GM19351 (cell line): ENCODE results near the gene MOB1B.
"Not testable (repeated sequence)": the region's sequence is repeated elsewhere in the genome, so short reads cannot be mapped to it uniquely, and the experiment has no call there.

Source experiments
- ATAC-seq: cut with Tn5 transposase; IDR thresholded peaks from one replicate; pipeline ENCODE4 v1.9.1; 2021; ENCODE audit warnings: mild to moderate bottlenecking, moderate library complexity; ENCODE audit not compliant: unreplicated experiment

The MOB1B gene

DNA sequence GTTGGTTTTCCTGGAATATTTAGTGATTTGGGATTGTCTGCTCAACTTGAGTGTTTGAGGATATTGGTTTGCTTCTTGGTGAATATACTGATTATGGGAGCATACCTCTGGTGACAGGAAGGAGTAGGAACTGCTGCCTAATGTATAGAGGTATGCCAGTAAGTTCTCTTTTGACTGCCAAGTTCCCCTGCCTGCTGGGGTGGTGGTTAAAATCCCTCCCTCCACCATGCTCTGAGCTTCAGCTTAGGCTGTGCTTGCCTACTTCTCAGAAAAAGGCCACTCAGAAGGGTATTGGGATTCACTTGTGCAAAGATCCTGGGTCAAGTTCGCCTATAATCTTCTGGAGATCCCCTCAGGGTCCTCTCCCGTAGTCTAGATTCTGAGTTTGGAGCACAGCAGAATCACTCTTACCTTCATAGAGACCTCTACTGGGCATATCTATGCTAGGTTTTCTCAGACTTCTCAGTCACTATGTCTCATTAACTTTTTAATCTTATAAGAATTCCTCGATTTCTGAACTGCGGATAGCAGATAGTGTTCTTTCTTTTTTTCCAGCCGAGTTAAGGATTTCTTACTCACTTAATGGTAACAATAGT lies 46.6 kb downstream of the MOB1B start:
- no peak for ATAC-seq

DNA sequence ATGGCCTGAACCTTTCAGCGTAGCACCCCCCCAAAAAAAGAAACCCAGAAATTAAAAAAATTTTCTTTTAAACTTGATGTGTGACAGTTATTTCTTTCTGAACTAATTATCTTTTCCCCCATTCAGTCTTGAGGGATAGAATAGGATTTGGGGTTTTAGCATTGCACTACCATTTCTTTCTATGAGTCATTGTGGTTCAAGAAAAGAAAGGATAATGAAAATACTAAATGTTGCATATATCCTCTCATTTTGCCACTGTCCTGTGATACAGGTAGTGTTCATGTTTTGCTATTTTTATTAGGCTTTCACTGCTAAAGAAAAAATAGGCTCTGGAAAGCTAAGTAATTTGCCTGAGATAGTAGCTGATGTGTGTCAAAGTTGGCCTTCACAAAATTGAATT lies 51.9 kb downstream of the MOB1B start:
- ATAC-seq: no peak

GRCh38 chr4:70956549-70957210 lies 54.5 kb downstream of the MOB1B start:
- ATAC-seq: no peak

- no peak for ATAC-seq
Observed at GRCh38 chr4:70958681-70959080, 56.5 kb downstream of the MOB1B start.

- no peak for ATAC-seq
Observed at GRCh38 chr4:70969076-70969475, 66.9 kb downstream of the MOB1B start.

DNA sequence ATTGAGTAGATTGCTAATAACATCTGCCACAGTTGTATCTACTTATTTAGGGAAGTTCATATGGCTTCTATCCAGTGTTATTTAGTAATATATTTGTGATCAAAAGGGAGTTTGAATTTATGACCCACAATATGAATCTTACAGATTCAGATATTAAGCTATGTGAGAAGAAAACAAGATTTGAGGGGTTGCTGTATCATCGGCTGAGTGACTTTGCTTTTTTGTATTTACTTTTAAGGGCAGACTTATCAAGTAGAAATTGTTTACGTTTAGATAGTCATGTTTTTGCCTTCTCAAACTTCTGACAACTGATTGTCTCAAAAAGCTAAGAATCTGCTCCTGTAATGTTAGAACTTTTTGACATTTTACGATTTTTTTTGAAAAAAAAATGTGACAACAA lies 74.1 kb downstream of the MOB1B start:
- ATAC-seq: no peak

DNA sequence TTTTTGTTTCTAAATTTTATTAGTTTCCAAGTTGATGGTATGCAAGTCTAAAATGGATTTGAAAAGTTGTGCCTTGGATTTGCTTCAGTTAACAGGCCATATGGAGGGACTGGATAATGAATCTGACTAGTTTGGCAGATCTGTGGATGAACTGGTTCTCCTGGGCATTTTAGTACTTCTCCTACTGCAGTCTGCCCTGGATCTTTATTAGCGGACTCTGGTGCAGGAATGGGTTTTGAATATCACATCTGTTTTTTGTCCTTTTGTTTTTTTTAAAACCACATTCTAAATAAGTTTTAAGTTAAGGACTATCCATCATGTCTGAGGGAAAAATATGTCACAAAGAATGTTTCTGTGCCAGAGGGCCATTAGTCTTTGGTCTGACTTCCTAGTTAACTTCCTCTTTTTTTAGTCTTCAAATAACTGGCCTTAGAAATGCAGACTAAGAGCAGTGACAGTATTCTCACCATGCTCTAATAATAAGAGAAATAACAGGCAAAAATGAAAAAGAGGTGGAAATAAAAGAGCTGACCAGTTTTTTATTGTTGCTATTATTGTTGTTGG lies 77.4 kb downstream of the MOB1B start:
- ATAC-seq: peak; percentile 84

DNA sequence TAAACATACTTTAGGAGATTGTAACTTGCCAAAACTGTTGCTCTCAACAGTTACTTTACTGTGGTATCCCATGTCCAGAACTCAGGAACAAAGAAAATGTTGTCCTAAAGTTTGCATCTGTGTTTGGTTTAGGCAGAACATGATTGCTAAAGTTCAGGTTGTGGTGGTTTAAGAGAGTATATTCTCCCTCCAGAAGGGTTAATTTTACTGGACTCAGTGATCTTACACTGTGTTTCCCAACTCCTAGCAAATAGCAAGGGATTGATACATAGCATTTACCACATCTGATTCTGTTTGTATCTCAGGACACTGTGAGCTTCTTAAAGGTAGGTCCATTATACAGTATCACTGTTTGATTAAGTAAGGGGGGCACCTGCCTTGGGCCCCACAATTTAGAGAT lies 78.0 kb downstream of the MOB1B start:
- no peak for ATAC-seq

- no peak for ATAC-seq
Observed at GRCh38 chr4:70984106-70984505, 81.9 kb downstream of the MOB1B start.

DNA sequence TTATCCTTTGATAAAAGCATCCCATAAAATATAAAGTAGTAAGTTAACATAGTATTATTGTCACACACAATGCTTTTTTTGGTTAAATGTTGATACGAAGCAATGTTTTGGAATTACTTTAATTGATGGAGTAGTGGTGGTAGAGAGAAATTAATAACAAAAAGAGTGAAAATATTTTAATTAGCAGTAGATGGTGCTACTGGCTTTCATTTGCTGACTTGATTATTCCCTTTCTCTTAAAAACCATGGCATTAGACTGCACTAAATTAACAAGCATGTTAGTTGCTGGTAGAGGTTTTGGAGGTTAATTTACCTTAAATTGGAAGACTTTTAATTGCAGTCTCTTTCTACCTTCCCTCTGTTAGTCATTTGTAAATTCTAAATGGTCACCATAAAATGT lies 82.4 kb downstream of the MOB1B start:
- no peak for ATAC-seq

DNA sequence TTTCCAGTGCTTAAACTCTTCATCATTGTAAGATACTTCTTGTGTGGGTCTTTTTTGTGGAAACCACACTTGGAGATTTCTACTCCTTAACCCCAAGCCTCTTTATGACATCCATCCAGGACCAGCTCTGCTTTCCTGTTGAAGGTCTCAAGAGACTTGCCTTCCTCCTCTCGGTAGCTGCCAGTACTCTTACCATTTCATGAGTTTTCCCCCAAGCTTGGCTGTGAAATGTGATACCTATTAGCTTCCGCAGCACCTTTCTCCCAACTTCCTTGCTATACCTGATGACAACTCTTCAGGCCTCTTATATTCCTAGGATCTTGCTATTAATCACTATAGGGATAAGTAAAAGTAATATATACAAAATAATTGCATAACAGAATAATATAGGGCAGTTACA lies 89.4 kb downstream of the MOB1B start:
- ATAC-seq: no peak

DNA sequence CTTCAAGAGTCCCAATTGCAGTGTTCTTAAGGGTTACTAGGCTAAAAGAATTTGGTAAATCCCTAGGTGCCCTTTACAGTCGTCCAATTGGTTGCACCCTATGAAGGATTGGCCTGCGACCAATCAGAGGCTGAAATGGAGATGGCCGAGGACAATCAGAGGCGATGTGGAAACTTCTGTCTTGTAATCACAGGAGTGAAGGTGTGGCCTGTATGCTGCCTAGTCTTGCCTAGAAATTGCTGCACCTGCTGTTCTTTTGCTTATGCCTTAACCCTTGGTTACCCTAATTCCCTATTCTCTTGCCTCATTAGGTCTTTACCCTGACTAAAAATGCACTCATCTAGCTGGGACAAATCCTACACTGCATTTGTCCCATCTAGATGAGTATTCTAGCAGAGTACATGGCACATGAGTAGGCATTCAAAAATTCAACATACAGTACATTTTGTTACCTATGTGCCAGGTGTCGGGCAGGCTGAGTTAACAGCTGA lies 90.3 kb downstream of the MOB1B start:
- ATAC-seq: no peak

DNA sequence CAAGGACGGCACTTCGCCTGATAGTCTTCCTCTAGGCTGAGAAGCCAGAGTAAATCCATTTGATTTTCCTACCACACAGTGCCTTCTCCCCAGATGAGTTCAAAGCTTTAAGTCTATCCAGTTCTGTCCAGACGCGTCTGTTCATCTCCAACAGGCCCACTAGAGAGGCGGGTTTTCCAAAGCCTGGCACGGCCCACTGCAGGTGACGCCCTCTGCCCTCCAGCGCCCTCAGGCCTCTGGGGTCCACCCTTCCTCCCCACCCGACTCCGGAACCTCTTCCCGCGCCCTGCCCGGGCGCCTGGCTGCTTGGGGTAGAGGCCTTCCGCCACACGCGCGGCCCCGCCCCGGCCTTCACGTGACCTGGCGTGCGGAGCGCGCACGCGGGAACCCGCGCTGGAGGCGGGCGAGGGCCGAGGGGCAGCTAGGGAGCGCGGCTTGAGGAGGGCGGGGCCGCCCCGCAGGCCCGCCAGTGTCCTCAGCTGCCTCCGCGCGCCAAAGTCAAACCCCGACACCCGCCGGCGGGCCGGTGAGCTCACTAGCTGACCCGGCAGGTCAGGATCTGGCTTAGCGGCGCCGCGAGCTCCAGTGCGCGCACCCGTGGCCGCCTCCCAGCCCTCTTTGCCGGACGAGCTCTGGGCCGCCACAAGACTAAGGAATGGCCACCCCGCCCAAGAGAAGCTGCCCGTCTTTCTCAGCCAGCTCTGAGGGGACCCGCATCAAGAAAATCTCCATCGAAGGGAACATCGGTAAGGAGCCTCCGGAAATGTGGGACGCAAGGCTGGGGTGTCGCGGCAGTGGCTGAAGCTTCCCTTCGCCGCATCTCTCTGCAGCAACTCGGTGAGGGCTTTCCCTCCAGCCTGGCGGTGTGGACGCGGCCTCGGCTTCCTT lies 91.3 kb downstream of the MOB1B start, which contains the start of gene DCK:
Gene DCK, plus strand, starts transcription at position 469 of the 888 bp plus-strand sequence. Its CDS starts 187 bp downstream, at position 656.
- ATAC-seq: peak; percentile 74

DNA sequence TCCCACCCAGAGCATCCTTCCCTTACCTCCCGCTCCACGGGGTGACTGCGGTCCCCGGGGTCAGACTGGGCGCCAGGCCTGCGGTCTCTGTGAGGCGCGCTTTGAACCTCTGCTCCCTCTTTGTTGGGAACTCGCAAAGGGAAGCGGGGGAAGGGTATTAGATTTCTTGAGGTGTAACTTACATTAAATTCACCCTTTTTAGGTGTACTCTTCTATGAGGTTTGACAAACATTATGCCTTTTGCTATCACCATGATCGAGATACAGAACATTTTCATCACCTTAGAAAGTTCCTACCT lies 91.8 kb downstream of the MOB1B start:
- no peak for ATAC-seq

- ATAC-seq: peak; percentile 32
Observed at GRCh38 chr4:70994387-70995099, 92.4 kb downstream of the MOB1B start.

GRCh38 chr4:70996018-70996360 lies 93.8 kb downstream of the MOB1B start:
- no peak for ATAC-seq

- ATAC-seq: peak; percentile 12
Observed at GRCh38 chr4:70997036-70997435, 94.9 kb downstream of the MOB1B start.

DNA sequence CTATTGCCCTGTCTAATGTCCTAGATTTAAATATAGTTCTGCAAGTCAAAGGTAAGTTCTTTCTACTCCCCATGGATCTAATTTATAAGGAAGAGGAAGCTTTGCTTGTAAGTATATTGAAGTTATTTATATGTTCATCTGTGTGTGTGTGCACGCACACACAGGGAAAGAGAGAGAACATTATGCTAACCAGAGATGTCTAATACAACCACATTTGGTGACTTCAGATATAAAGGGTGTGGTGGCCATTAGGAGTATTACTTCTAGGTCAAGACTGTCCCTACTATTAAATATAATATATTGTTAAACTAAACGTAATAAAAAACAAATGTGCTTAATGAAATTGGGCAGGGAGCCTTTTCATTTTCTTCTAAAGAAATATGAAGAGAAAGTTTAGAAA lies 95.4 kb downstream of the MOB1B start:
- no peak for ATAC-seq

DNA sequence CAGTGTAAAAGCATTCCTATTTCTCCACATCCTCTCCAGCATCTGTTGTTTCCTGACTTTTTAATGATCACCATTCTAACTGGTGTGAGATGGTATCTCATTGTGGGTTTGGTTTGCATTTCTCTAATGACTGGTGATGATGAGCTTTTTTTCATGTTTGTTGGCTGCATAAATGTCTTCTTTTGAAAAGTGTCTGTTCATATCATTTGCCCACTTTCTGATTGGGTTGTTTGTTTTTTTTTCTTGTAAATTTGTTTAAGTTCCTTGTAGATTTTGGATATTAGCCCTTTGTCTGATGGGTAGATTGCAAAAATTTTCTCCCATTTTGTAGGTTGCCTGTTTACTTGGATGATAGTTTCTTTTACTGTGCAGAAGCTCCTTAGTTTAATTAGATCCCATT lies 97.5 kb downstream of the MOB1B start:
- not testable (repeated sequence) for ATAC-seq

GRCh38 chr4:71001363-71001762 lies 99.2 kb downstream of the MOB1B start:
- not testable (repeated sequence) for ATAC-seq

DNA sequence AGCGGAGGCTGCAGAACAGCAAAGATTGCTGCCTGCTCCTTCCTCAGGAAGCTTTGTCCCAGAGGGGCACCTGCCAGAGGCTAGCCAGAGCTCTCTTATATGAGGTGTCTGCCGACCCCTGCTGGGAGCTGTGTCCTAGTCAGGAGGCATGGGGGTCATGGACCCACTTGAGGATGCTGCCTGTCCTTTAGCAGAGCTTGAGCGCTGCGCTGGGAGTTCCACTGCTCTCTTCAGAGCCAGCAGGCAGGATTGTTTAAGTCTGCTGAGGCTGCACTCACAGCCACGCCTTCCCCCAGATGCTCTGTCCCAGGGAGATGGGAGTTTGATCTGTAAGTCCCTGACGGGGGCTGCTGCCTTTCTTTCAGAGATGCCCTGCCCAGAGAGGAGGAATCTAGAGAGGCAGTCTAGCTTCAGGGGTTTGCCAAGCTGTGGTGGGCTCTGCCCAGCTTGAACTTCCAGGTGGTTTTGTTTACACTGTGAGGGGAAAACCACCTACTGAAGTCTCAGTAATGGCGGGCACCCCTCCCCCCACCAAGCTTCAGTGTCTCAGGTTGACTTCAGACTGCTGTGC lies 102.2 kb downstream of the MOB1B start:
- peak; percentile 29 for ATAC-seq
